Calu3 (cell line): ENCODE results near the gene WDR46. TPM values are rescaled to one million over a fixed set of nuclear protein-coding genes. Genes with fewer than 3 reads are reported as not detected.
A peak's percentile ranks its signal among the peaks of the same experiment; 100 is the strongest.

Experiments
- Bru-seq: library from RNA; stranded (reverse); fragments of 400-500 nt; gene quantifications from one replicate; lab custom pipeline; 2021; lab: Mats Ljungman, UMichigan
- BruChase-seq, 2 experiments: library from RNA; stranded (reverse); fragments of 400-500 nt; gene quantifications; one replicate each; lab custom pipeline; 2021; lab: Mats Ljungman, UMichigan
- BruUV-seq: library from RNA; stranded (reverse); fragments of 400-500 nt; replicated peaks from 2 replicates; lab custom pipeline; 2021; lab: Mats Ljungman, UMichigan
- CTCF ChIA-PET: fragments of 300-600 bp; sonication (Branson Sonifier 250); formaldehyde crosslinking; loops from one replicate; lab custom pipeline; 2022; ENCODE audit warnings: antibody characterized with exemption; lab: Charles Lee
- DNase-seq: peaks from one replicate; pipeline ENCODE4 v3.0.0; 2022
- H3K27ac Mint-ChIP-seq: one replicate; pipeline ENCODE4 v1.8.0; 2022; ENCODE audit warnings: mixed read lengths; ENCODE audit not compliant: unreplicated experiment
- H3K27me3 Mint-ChIP-seq: one replicate; pipeline ENCODE4 v1.8.0; 2022; ENCODE audit warnings: mixed read lengths; ENCODE audit not compliant: unreplicated experiment
- H3K36me3 Mint-ChIP-seq: one replicate; pipeline ENCODE4 v1.8.0; 2022; ENCODE audit warnings: mild to moderate bottlenecking, moderate library complexity, mixed read lengths; ENCODE audit not compliant: insufficient read depth, unreplicated experiment
- H3K4me1 Mint-ChIP-seq: one replicate; pipeline ENCODE4 v1.8.0; 2022; ENCODE audit warnings: mild to moderate bottlenecking, low read depth, mixed read lengths; ENCODE audit not compliant: unreplicated experiment
- H3K4me3 Mint-ChIP-seq: one replicate; pipeline ENCODE4 v1.8.0; 2022; ENCODE audit warnings: mild to moderate bottlenecking, low read depth, moderate library complexity, mixed read lengths; ENCODE audit not compliant: unreplicated experiment
- H3K9me3 Mint-ChIP-seq: one replicate; pipeline ENCODE4 v1.8.0; 2022; ENCODE audit warnings: low read depth, mixed read lengths; ENCODE audit not compliant: unreplicated experiment
- intact Hi-C: fragments of 100-400 bp; cut with micrococcal nuclease; formaldehyde crosslinking; loops from one replicate; pipeline ENCODE4 v1.10.0; 2022; ENCODE audit not compliant: unreplicated experiment
- long read RNA-seq: library from polyadenylated mRNA; stranded (forward); transcript quantifications from one replicate; pipeline ENCODE4 v2.0.0, GENCODE V29; 2022
- total RNA-seq: library from RNA; stranded (reverse); gene quantifications from 2 replicates; pipeline ENCODE4 v1.2.3, GENCODE V29; 2022
- TF ChIP-seq, protein P1 (sequence below): fragments of 200-600 bp; IDR thresholded peaks from one replicate; pipeline ENCODE4 v1.8.0; 2022; ENCODE audit warnings: antibody characterized with exemption; ENCODE audit not compliant: unreplicated experiment

WDR46 gene
- total RNA-seq (124 and 125 TPM in 2 replicates), Bru-seq, nascent RNA (percentile 77 among the genes with signal in this experiment), BruChase-seq, experiment 1, labeled RNA remaining after a 6-hour chase (percentile 89 among the genes with signal in this experiment), BruChase-seq, experiment 2, labeled RNA remaining after a 2-hour chase (percentile 82 among the genes with signal in this experiment)
- long read RNA-seq, transcript WDR46-231 (15 exons, 2,358 nt) = major isoform, 127 of 178 reads
- long read RNA-seq, partial matches to known transcripts = 18 of 178 reads
- long read RNA-seq, other reads (novel, unspliced or antisense) = 33 of 178 reads

DNA sequence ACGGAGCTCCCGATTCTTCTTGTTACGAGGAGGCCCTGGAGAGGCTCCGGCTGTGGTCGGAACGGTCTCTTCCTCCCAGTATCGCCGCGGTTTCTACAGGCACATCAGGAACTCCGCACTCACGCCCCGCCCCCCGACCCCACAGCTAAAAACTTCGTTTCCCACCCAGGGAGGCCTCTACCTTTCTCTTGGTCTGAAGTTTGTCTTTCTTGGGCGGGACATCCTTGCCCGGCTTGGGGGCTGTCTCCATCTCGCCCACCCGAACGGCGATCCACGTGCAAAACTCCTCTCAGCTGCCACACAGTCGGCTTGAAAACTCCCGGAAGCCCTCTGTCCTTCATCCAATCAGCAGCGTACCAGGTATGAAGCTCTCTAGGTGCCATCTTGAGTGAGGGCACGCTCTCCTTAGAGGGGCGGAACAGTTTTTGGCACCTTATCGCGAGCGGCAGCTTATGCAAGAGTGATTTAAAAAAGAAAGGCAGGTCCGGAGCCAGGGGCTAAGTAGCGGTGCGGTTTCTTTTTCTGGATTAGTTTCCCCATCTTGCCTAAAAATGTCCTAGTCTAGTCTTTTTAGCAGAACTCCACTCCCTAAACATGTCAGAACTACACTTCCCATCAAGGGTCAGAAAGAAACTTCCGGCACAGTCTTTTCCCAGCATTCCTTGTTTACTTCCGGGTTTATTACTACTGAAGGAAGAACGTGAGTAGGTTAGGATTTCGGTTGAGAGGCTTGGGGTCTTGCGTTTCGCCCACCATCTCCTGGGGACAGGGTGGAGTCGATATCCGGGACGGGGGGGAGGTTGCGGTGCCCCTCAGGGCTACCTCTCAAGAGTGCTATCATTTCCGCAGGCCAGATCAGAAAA lies at the start of gene WDR46, which contains the start of gene PFDN6:
Gene WDR46, minus strand, starts transcription at position 319 of the 863 bp plus-strand sequence. Its CDS starts 69 bp downstream, at position 250.
Gene PFDN6, plus strand, starts transcription at position 681 of the 863 bp plus-strand sequence. CDS start 256 bp downstream, outside the sequence.
- peak within 1 kb of the TSS; percentile 69 for H3K27ac Mint-ChIP-seq
- intact Hi-C loops = loop anchor here (1.0 kb wide), 1 partner anchor 8 kb away; no protein-coding TSS in a partner anchor
- H3K27me3 Mint-ChIP-seq = no peaks in the 10 kb centered on the region
- TF ChIP-seq, protein P1, sequence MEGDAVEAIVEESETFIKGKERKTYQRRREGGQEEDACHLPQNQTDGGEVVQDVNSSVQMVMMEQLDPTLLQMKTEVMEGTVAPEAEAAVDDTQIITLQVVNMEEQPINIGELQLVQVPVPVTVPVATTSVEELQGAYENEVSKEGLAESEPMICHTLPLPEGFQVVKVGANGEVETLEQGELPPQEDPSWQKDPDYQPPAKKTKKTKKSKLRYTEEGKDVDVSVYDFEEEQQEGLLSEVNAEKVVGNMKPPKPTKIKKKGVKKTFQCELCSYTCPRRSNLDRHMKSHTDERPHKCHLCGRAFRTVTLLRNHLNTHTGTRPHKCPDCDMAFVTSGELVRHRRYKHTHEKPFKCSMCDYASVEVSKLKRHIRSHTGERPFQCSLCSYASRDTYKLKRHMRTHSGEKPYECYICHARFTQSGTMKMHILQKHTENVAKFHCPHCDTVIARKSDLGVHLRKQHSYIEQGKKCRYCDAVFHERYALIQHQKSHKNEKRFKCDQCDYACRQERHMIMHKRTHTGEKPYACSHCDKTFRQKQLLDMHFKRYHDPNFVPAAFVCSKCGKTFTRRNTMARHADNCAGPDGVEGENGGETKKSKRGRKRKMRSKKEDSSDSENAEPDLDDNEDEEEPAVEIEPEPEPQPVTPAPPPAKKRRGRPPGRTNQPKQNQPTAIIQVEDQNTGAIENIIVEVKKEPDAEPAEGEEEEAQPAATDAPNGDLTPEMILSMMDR = no peak
- CTCF ChIA-PET = interaction anchor here (0.5 to 2.7 kb wide), 13 partner anchors 9 to 296 kb away, joined by 3 to 14 read pairs (median 5); partner anchors contain the start of genes B3GALT4, RGL2, RPS18 and VPS52
- H3K9me3 Mint-ChIP-seq = no peaks in the 10 kb centered on the region
- BruUV-seq = no TSS peak
- H3K36me3 Mint-ChIP-seq = peaks cover 72% of the 10 kb centered on the region
- peak within 1 kb of the TSS; percentile 81 for H3K4me3 Mint-ChIP-seq
- peak; percentile 82 for DNase-seq
- H3K4me1 Mint-ChIP-seq = peaks cover 39% of the 10 kb centered on the region

DNA sequence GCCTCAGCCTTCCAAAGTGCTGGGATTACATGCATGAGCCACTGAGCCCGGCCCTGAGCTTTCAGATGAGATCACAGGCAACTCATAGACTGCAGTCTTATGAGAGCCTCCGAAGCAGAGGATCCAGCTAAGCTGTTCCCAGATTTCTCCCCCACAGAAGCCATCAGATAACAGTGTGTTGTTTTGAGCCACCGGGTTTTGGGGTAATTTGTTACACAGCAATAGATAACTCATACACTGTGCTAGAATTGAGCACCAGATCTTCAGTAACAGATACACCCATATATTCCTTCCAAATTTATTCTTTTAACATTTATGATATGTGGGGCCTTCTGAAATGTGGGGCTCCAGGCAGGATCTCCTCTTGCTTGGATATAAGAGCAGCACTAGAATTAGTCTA lies 47.5 kb upstream of the WDR46 start:
- Mint-ChIP-seq H3K27me3 (peaks cover 30% of the 10 kb centered on the region), H3K9me3 (no peaks in the 10 kb centered on the region), H3K27ac (no peak overlapping the region), H3K36me3 (no peaks in the 10 kb centered on the region), H3K4me3 (no peak overlapping the region), H3K4me1 (no peaks in the 10 kb centered on the region)
- CTCF ChIA-PET = interaction anchor here (0.6 kb wide), 1 partner anchor 200 kb away, joined by 4 read pairs; no protein-coding TSS in a partner anchor
- DNase-seq = no peak
- TF ChIP-seq, protein P1 = no peak
- BruUV-seq = no TSS peak
- intact Hi-C loops = no loop called here

- TF ChIP-seq, protein P1 = no peak
- Mint-ChIP-seq H3K4me3 (no peak overlapping the region), H3K36me3 (no peaks in the 10 kb centered on the region), H3K27me3 (peaks cover 30% of the 10 kb centered on the region), H3K27ac (no peak overlapping the region), H3K9me3 (no peaks in the 10 kb centered on the region), H3K4me1 (no peaks in the 10 kb centered on the region)
- DNase-seq = no peak
- CTCF ChIA-PET = interaction anchor here (0.6 to 0.7 kb wide), 3 partner anchors 12 to 1374 kb away, joined by 3 to 5 read pairs (median 4); no protein-coding TSS in a partner anchor
- intact Hi-C loops = no loop called here
- BruUV-seq = no TSS peak
Measured at GRCh38 chr6:33335916-33336315, 46.9 kb upstream of the WDR46 start.

DNA sequence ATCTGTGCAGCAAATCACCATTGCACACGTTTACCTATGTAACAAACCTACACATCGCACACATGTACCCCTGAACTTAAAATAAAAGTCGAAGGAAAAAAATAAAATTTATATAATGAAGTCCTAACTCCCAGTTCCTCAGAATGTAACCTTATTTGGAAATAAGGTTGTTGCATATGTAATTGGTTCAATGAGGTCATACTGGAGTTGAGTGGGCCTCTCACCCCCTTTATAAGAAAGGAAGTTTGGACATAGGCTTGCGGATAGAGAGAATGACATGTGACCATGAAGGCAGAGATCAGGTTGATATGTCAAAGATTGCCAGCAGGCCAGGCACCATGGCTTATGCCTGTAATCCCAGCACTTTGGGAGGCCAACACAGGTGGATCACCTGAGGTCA lies 44.6 kb upstream of the WDR46 start:
- intact Hi-C loops = no loop called here
- BruUV-seq = no TSS peak
- H3K9me3 Mint-ChIP-seq = no peaks in the 10 kb centered on the region
- TF ChIP-seq, protein P1 = no peak
- peaks cover 17% of the 10 kb centered on the region for H3K27me3 Mint-ChIP-seq
- H3K36me3 Mint-ChIP-seq = no peaks in the 10 kb centered on the region
- no peak overlapping the region for H3K4me3 Mint-ChIP-seq
- DNase-seq = no peak
- H3K4me1 Mint-ChIP-seq = no peaks in the 10 kb centered on the region
- no peak overlapping the region for H3K27ac Mint-ChIP-seq
- CTCF ChIA-PET = interaction anchor here (0.6 to 0.7 kb wide), 3 partner anchors 33 to 400 kb away, joined by 3 to 5 read pairs (median 4); no protein-coding TSS in a partner anchor
